ENCODE results near the gene ABRACL.

GRCh38 chr6:139029470-139030227 lies 1.1 kb downstream of the ABRACL start:
- TF ChIP-seq EZH2 (IDR thresholded peaks at IDR 0.05; ENCODE audit: insufficient read depth, poor library complexity, severe bottlenecking) (no peak), EZH2phosphoT487 (IDR thresholded peaks at IDR 0.05; ENCODE audit: insufficient read depth, low read depth) (no peak)

Measured in GM23248 (cell line).